GM19239 (cell line): ENCODE data around the gene FOXP3.

Source experiments
- DNase-seq: peaks from one replicate; pipeline ENCODE4 v3.0.0; 2011; ENCODE audit warnings: low spot score; ENCODE audit not compliant: insufficient read length
- FAIRE-seq: peaks from 2 replicates; lab custom pipeline; 2011; peaks lifted over from hg19 to GRCh38; lab: Jason Lieb, UNC

Gene FOXP3

GRCh38 chrX:49227726-49228125 lies 36.8 kb downstream of the FOXP3 start:
- FAIRE-seq, result no peak
- DNase-seq, result no peak

GRCh38 chrX:49226946-49227345 lies 37.6 kb downstream of the FOXP3 start:
- no peak for DNase-seq
- FAIRE-seq, result no peak

- FAIRE-seq (no peak), DNase-seq (no peak)
Measured at GRCh38 chrX:49225858-49226257, 38.7 kb downstream of the FOXP3 start.

- DNase-seq (no peak), FAIRE-seq (no peak)
Measured at GRCh38 chrX:49221868-49222267, 42.6 kb downstream of the FOXP3 start.

GRCh38 chrX:49220100-49220499 lies 44.4 kb downstream of the FOXP3 start:
- FAIRE-seq, result no peak
- no peak for DNase-seq

GRCh38 chrX:49214996-49215526 lies 49.4 kb downstream of the FOXP3 start:
- FAIRE-seq, result no peak

GRCh38 chrX:49214416-49214815 lies 50.1 kb downstream of the FOXP3 start:
- DNase-seq (no peak), FAIRE-seq (no peak)

More at GRCh38 chrX:49214996-49215526, 49.4 kb downstream of the FOXP3 start:
- DNase-seq, result no peak

GRCh38 chrX:49212861-49213260 lies 51.6 kb downstream of the FOXP3 start:
- DNase-seq (no peak), FAIRE-seq (no peak)

- no peak for FAIRE-seq
- DNase-seq, result no peak
Measured at GRCh38 chrX:49212209-49212608, 52.3 kb downstream of the FOXP3 start.

- FAIRE-seq (no peak), DNase-seq (no peak)
Measured at GRCh38 chrX:49211074-49211473, 53.4 kb downstream of the FOXP3 start.

- FAIRE-seq (no peak), DNase-seq (no peak)
Measured at GRCh38 chrX:49210406-49210805, 54.1 kb downstream of the FOXP3 start.

- no peak for FAIRE-seq
- no peak for DNase-seq
Measured at GRCh38 chrX:49209434-49210251, 54.9 kb downstream of the FOXP3 start.

GRCh38 chrX:49208399-49208798 lies 56.1 kb downstream of the FOXP3 start:
- DNase-seq (no peak), FAIRE-seq (no peak)

GRCh38 chrX:49206543-49206942 lies 58.0 kb downstream of the FOXP3 start:
- no peak for DNase-seq
- FAIRE-seq, result no peak

GRCh38 chrX:49205443-49205842 lies 59.1 kb downstream of the FOXP3 start:
- no peak for FAIRE-seq

GRCh38 chrX:49204709-49205108 lies 59.8 kb downstream of the FOXP3 start:
- DNase-seq (no peak), FAIRE-seq (no peak)

More at GRCh38 chrX:49205443-49205842, 59.1 kb downstream of the FOXP3 start:
- DNase-seq, result no peak

- DNase-seq (no peak), FAIRE-seq (no peak)
Measured at GRCh38 chrX:49204017-49204416, 60.5 kb downstream of the FOXP3 start.

- FAIRE-seq (no peak), DNase-seq (no peak)
Measured at GRCh38 chrX:49203536-49203935, 61.0 kb downstream of the FOXP3 start.

GRCh38 chrX:49202022-49202421 lies 62.5 kb downstream of the FOXP3 start:
- DNase-seq, result no peak
- FAIRE-seq, result no peak
